GM19240 (cell line): ENCODE data around the gene GCDH.
"Not testable (repeated sequence)": the region's sequence is repeated elsewhere in the genome, so short reads cannot be mapped to it uniquely, and the experiment has no call there.

Source experiments
- DNase-seq: peaks from one replicate; pipeline ENCODE4 v3.0.0; 2011; ENCODE audit warnings: low spot score; ENCODE audit not compliant: insufficient read length

The GCDH gene

DNA sequence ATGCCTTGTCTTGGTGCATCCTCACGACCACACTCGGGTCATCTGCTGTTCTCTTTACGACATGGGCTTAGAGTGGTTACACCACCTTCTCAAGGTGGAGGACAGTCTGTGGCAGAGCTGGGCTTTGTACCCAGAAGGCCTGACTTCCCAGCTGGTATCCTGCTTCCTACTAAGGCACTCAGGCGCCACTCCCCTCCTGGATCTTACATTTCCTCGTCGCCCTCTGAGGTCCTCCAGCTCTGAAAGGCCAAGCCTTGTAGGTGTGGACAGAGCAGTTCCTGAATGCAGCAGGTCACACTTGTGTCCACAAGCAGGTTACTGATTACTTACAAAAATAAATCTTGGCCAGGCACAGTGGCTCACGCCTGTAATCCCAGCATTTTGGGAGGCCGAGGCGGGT is 16.2 kb downstream of the GCDH start:
- DNase-seq = no peak

DNA sequence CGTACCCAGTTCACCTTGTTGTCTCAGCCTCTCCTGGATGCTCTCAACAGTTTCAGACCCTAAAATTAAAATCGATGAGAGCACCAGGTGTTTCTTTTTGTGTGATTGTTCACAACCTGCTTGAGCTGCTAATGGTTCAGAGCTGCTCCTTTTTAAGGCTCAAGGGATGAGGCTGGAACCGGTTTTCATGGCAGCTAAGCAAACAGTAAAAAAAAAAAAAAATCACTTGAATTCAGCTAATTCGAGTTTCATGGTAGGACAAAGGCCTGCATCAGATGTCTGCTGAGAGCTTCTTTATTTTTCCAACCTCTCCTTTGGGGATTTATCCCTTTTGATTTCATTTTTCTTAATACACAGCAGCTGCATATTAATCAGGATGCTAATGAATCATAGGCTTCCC is 21.6 kb downstream of the GCDH start:
- DNase-seq = no peak

DNA sequence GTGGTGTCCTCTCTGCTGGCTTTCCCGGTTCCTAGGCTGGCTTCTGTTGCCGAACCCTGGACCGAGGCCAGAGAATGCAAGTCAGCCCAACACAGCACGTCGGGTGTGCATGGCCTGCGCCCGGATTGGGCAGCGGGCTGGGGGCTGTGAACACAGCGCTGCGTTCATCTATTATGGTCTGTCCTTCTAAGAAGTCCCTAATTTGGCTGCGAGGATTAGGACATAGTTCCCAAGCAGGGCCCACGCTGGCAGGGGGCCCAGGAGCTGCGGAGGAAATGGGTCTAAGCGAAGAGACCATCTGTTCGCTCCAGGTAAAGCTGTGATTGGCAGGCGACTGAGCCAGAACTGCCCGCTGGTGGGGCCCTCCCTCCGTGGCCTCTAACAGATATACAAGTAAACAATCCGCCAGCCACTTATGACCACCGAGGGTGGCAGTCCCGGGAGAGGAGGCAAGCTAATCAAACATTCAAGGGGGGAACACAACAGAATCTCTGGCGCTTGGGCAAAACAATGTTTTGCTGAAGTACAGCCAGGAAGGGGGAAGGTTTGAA is 22.1 kb downstream of the GCDH start:
- no peak for DNase-seq

DNA sequence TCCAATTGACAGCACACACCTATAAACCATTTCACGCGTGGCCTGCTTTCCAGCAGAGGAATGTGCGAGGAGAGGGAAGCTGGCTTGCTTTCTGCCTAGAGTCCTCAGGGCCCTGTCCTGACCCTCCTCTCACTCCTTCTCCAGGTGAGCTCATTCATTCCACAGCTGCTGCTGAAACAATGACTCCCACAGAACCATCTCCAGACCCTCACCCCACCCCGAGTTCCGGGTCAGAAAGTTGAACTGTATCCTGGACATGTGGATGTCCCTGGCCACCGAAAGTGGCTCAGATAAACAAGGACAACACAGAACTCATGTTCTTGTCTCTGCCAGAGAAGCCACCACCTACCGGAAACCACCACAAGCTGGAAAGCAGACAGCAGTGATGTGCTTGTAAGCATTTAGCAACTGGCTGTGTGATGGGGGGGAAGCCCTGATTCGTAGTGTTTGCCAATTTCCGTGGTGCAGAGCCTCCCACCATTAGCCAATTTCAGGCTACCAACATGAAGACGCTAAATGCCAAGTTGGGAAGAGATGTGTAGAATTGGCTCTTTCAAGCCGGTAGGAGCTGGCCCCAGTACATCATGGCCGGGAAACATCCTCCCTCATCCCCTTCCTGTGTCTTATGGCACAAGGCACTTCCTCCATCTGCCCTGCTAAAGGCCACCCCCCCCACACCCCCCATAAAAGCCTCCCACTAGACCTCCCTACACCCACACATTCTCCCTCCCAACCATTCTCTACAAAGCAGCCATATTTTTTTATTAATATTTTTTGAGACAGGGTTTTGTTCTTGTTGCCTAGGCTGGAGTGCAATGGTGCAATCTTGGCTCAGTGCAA is 23.1 kb downstream of the GCDH start:
- no peak for DNase-seq

DNA sequence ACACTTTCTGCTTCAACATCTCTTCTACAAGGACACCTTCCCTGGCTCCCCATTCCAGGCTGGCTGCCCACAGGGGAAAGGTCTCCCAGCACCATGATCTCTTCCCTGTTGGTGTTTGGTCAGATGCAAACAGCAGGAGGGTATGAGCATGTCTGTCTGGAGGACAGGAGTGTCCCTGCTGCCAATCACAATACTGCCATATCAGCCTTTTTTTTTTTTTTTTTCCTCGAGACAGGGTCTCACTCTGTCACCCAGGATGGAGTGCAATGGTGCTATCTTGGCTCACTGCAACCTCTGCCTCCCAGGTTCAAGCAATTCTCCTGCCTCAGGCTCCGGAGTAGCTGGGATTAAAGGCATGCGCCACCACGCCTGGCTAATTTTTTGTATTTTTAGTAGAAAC is 24.9 kb downstream of the GCDH start:
- not testable (repeated sequence) for DNase-seq

DNA sequence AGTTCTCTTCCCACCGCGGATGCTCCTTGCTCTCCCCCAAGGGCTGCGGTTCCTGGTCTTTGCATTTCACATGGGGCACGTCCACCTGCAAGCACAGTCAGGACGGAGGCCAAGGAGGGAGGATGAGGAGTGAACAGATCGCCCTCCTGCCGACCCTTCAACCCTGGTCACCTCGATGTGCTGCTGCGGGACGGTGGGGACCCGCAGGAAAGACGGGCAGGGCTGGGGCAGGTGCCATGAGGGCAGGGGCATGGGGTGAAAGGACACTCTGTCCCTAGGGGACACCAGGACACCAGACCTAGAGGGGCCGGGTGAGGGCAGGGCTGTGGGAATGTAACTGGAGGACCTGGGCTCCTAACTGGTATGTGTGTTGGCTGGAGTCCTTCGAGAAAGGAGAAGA is 27.3 kb downstream of the GCDH start:
- DNase-seq = no peak

DNA sequence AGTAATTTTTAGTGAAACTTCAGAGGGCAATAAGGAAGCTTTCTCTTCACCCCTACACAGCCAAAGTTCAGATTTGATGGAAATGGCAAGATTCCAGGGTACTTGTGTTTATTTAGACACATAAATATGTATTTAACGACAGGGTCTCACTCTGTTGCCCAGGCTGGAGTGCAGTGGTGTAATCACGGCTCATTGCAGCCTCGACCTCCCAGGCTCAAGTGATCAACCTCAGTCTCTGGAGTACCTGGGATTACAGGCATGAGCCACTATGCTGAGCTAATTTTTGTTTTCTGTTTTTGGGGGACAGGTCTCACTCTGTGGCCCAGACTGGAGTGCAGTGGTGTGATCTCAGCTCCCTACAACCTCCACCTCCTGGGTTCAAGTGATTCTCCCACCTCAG is 30.1 kb downstream of the GCDH start:
- no peak for DNase-seq

DNA sequence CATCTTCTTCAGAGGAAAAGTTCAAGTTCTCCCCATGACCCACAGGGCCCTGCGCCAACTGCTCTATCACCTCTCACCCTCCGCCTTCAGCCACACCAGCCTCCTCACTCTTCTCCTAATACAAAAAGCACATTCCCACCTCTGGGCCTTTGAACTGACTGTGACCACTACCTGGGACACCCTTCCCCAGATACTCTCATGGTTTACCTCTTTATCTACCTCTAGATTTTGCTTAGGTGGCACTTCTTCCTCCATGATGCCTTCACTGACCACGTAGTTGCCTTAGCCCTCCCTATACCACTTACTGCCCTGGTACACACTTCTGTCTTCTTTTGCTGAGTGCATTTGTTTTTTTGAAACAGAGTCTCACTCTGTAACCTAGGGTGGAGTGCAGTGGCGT is 32.0 kb downstream of the GCDH start:
- no peak for DNase-seq

DNA sequence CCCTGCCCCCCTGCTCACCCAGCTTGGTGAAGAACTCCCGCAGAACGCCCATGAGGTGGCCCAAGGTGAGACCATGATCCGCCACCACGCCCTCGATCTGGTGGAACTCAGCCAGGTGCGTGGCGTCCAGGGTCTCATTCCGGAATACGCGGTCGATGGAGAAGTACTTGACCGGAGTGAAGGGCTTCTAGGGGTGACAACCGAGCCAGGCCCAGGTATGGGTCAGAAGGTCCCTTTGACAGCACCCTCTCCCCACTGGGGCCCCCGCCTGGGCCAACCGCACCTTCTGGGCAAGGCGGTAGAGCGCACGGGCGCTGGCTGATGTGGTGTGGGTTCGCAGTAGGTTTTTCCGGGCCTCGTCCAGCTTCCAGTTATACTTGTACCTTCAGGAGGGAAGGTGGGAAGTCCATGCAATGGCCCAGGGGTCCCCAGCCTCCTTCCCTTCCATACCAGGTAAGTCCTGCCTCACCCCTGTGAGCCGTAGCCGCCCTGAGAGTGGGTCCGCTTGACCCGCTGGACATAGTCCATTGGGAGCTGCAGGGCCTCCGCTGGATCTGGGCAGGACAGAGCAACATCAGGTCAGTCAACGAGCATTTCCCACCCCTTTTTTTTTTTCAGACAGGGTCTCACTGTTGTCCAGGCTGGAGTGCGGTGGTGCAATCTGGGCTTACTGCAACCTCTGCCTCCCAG is 33.8 kb downstream of the GCDH start:
- no peak for DNase-seq

DNA sequence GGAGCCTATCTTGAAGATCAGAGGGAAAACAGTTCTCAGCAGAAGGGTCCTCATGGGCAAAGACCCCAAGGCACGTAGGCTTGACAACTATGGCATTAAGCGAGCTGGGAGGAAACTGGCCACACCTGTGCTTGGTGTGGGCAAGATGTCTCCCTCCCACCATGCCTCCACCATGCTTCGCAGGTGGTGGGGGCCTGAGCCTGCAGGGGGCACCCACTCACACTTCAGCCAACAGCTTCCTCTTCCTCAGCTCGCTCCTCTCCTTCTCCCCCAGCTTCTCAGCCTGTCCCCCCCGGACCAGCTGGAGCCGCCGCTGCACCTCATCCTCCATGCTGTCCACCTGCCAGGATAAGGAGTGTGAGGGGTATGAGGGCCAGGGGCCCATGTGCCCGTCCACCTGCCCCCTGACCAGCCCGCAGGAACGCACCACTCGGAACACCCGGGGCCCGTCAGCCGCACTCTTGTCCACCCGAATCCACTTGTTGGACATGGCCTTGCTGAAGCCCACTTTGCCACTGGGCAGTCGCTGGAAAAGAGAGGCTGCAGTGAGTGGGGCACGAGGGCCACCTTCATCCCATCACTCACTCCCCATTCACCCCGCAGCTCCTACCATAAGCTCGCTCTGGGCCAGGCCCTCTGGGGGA is 39.2 kb downstream of the GCDH start:
- no peak for DNase-seq

DNA sequence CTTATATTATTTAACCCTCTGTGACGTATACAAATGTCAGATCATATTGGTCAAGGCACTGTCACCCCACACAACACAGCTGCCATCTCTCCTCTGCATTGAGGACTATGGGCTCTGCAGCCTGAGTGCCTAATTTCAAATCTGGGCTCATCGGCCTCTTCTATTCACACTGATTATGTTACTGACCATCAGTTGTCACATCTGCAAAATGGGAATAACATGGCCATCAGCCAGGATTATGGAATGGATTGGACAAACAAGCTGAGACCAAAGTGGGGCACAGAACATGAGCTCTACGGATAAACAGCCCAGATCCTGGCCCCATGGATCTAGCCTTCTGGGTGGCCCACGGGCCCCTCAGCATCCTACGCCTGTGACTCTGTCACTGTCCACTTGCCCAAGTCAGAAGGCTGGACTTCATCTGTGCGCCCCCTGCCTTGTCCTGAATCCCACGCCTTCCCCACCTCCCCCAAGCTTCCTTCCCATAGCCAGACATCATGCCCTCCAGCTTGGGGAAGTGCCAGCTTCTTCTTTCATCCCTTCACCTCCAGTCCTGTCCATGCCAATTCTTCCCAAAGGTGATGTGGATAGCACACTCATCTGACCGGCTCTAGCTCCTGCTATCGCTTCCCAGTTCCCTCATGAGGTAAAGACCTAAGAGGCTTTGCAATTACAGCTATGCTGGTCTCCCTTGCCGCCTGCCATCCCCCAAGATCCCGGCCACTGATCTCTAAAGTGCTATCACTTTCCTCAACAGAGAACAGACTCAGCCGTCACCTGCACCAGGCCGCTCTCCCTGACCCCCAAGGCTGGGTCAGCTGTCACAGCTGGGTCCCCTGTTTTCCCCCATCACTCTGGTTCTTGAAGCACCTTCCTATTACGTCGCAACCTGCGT is 41.7 kb downstream of the GCDH start:
- no peak for DNase-seq

DNA sequence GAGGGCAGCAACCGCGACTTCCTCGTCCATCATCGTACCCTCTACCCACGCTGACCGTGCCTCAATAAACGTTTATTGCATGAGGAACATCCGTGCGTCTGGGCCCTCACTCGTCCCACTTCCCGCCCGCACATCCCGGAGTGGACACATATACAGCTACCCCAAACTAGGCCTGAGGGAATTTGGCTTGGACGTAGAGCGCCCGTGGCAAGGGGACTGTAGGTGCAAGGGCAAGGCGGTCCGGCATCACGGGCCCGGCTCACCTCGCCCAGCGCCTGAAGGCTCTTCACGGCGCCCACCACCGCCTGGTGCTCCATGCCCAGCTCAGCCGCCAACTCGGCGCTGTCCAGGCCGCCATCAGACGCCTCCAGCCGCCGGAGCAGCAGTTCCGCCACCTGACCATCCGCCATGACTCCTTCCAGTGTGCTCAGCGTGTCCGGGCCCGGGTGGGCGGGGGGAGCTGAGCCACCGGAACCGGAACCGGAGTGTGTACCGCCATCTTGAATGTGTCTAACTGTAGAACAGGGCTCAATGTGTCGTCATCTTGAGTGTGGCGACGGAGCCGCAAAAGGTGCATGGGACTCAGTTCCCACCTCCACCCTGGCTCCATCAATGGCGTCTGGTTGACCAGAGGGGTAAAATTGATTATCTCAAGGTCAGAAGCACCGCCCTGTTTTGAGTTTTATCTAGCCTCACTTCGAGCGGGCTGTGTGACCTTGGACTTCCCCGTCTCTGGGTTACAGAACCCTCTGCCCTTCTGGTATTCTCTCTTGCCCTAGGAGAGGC is 42.5 kb downstream of the GCDH start, which contains the start of gene FARSA:
Gene FARSA (minus strand): TSS at position 425 of the 786 bp plus-strand sequence. CDS start 15 bp downstream, at position 410.
- DNase-seq = peak; percentile 90

DNA sequence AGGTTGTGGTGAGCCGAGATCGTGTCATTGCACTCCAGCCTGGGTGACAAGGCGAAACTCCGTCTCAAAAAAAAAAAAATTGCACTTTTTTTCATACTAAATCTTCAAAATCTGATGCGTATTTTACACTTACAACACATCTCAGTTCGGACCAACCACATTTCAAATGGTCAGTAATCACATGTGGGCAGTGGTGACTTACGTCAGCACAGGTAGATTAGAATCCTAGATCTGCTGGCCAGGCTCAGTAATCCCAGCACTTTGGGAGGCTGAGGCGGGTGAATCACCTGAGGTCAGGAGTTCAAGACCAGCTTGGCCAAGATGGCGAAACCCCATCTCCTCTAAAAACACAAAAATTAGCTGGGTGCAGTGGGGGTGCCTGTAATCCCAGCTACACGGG is 44.1 kb downstream of the GCDH start:
- no peak for DNase-seq

DNA sequence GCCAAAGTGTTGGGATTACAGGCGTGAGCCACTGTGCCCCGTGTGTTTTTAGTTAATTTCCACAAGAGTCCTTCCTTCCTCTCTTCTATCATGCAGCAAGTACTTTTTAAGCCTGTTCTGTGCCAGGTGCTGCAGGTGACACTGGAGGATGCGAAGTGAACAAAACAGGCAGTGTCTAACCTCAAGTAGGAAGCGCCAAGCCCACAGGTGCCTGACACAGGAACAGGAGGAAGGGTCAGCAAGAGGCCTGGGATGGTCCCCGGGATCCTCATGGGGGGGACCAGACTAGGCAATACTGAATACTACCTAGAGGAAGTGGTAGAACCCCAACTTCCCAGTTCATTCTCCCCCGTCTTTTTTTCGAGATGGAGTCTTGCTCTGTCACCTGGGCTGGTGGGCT is 45.6 kb downstream of the GCDH start:
- no peak for DNase-seq

DNA sequence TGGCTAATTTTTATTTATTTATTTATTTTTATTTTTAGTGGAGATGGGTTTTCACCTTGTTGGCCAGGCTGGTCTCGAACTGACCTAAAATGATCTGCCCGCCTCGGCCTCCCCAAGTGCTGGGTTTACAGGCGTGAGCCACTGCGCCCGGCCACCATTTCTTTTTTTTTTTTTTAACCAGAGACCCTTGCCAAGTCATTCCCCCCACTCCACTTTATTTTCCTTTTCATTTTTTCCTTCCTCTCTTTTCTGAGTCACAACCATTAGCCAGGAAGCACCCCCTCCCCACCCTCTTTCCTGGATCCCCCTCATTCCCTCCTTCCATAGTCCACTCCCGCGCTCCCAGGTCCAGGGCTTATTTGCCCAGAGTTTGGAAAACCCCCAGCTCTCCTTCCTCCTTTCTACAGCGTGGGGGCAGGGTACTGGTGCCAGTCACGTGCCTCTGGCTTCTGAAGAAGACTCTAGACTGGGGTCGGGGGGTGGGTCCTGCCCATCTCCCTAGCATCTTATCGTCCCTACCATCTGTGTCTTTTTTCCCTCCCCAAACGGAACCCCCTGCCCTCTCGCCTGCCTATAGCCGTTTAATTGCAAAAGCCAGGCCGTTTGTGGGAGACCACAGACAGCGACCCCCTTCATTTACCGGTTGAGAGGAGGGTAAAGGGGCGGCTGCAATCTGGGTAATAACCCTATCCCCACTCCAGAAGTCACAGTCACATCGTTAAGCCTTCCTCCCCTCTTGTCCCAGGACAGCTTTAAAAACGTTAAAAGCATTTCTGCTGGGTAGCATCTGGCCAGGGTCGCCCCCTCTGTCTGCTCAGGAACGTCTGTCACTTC is 46.4 kb downstream of the GCDH start:
- no peak for DNase-seq

DNA sequence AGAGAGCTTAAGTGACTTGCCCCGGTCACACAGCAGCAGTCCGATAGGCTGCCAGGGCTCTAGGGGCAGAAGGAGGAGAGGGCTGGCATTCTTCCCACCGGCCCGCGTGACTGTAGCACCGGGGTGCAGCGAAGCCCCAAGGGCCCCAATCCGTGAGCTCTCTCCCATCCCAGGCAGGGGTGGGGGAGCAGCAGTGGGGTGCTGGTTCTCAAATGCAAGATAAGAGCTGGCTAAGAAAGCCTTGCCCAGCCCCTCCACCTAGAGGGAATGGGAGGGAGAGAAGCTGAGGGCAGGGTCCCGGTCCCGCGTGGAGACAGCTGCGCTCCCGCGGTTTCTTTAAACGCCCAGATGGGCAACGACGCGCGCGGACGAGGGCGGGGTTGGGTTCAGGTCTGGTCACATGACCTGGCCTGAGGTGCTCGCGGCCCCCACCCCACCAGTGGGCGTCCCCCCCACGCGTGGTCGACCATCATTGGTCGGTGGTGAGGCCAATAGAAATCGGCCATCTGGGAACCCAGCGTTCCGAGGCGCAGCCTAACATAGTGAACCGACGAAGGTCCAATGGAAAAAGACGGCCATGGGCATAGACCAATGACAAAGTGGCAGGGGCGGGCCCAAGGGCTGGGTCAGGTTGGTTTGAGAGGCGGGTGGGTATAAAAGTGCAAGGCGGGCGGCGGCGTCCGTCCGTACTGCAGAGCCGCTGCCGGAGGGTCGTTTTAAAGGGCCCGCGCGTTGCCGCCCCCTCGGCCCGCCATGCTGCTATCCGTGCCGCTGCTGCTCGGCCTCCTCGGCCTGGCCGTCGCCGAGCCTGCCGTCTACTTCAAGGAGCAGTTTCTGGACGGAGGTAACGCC is 47.2 kb downstream of the GCDH start, which contains the start of gene CALR:
Gene CALR (plus strand): TSS at position 683 of the 852 bp plus-strand sequence. CDS start 71 bp downstream, at position 754.
- DNase-seq = peak; percentile 87

DNA sequence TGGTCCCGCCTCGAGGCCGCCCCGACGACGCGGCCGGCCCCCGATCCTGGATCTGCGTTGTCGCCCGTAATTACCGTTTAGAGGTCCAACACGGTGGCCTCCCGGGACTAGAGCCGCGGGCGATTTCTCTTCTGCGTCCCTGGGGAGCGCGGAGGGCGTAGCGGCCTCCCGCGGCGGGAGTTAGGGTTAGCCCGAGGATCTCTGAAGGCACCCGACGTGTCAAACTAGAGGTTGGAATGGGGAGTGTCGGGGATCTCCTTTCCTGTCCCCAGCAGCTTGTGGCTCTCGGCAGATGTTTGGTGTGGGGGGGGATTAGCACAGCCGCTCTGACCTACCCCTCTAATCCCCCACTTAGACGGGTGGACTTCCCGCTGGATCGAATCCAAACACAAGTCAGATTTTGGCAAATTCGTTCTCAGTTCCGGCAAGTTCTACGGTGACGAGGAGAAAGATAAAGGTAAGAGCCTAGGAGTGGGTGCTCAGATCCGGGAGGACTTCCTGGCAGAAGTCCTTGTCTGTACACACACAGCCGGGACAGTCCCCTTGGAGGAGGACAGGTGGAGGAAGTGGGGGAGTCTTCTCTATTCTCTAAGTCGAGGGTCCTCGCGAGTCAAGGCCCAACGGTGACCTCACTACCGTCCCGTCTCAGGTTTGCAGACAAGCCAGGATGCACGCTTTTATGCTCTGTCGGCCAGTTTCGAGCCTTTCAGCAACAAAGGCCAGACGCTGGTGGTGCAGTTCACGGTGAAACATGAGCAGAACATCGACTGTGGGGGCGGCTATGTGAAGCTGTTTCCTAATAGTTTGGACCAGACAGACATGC is 48.0 kb downstream of the GCDH start:
- DNase-seq = no peak
